ENCODE measurements around the gene SHROOM3. TPM values are rescaled to one million over a fixed set of nuclear protein-coding genes. Genes with fewer than 3 reads are reported as not detected.
A peak's percentile ranks its signal among the peaks of the same experiment; 100 is the strongest.
"Not testable (repeated sequence)": the region's sequence is repeated elsewhere in the genome, so short reads cannot be mapped to it uniquely, and the experiment has no call there.

The SHROOM3 gene
- total and polyA plus RNA-seq, 2 donors from 2014 or later, result 5.5 to 67.3 TPM

GRCh38 chr4:76453232-76453631 lies 18.2 kb downstream of the SHROOM3 start:
- no peaks in the 10 kb centered on the region for H3K27me3 ChIP-seq (ENCODE audit: control insufficient read depth, insufficient read depth, low read length)
- FAIRE-seq (no peak), DNase-seq (no peak)
- H3K9ac ChIP-seq (ENCODE audit: low read length in 3 of 3), result no peak overlapping the region
- H3K4me3 ChIP-seq (ENCODE audit: low read length in 3 of 3), result no peak overlapping the region
- no peaks in the 10 kb centered on the region for H3K9me3 ChIP-seq (ENCODE audit: control insufficient read depth in 2 of 3, insufficient read depth in 1 of 3, low read length in 3 of 3)
- H3K4me1 ChIP-seq (ENCODE audit: control insufficient read depth in 2 of 3, insufficient read depth in 2 of 3, low read depth in 1 of 3, low read length in 3 of 3), result peaks cover 0 to 6% (median 0%) of the 10 kb centered on the region in 3 donors
- H3K36me3 ChIP-seq (ENCODE audit: control insufficient read depth in 2 of 3, insufficient read depth in 3 of 3, low read length in 3 of 3), result no peaks in the 10 kb centered on the region
- no peak overlapping the region for H3K27ac ChIP-seq (ENCODE audit: low read depth in 2 of 2, low read length in 2 of 2)
- no peak for TF ChIP-seq CTCF (IDR thresholded peaks at IDR 0.05; ENCODE audit: borderline replicate concordance, extremely low read depth, insufficient read depth)
- intact Hi-C loops (cut with DNase I), result no loop called here

GRCh38 chr4:76454073-76454472 lies 19.0 kb downstream of the SHROOM3 start:
- H3K9me3 ChIP-seq (ENCODE audit: control insufficient read depth in 2 of 3, insufficient read depth in 1 of 3, low read length in 3 of 3); H3K36me3 ChIP-seq (ENCODE audit: control insufficient read depth in 2 of 3, insufficient read depth in 3 of 3, low read length in 3 of 3); DNase-seq; intact Hi-C loops (cut with DNase I); H3K4me1 ChIP-seq (ENCODE audit: control insufficient read depth in 2 of 3, insufficient read depth in 2 of 3, low read depth in 1 of 3, low read length in 3 of 3); H3K27ac ChIP-seq (ENCODE audit: low read depth in 2 of 2, low read length in 2 of 2); H3K27me3 ChIP-seq (ENCODE audit: control insufficient read depth, insufficient read depth, low read length); FAIRE-seq; H3K4me3 ChIP-seq (ENCODE audit: low read length in 3 of 3); H3K9ac ChIP-seq (ENCODE audit: low read length in 3 of 3): not testable (repeated sequence)

GRCh38 chr4:76457885-76458284 lies 22.9 kb downstream of the SHROOM3 start:
- Histone ChIP-seq H3K9me3 (ENCODE audit: control insufficient read depth in 2 of 3, insufficient read depth in 1 of 3, low read length in 3 of 3) (no peaks in the 10 kb centered on the region), H3K4me1 (ENCODE audit: control insufficient read depth in 2 of 3, insufficient read depth in 2 of 3, low read depth in 1 of 3, low read length in 3 of 3) (peaks cover 0 to 5% (median 3%) of the 10 kb centered on the region in 3 donors), H3K27ac (ENCODE audit: low read depth in 2 of 2, low read length in 2 of 2) (no peak overlapping the region), H3K27me3 (ENCODE audit: control insufficient read depth, insufficient read depth, low read length) (no peaks in the 10 kb centered on the region), H3K36me3 (ENCODE audit: control insufficient read depth in 2 of 3, insufficient read depth in 3 of 3, low read length in 3 of 3) (no peaks in the 10 kb centered on the region), H3K9ac (ENCODE audit: low read length in 3 of 3) (no peak overlapping the region), H3K4me3 (ENCODE audit: low read length in 3 of 3) (no peak overlapping the region)
- FAIRE-seq (no peak), DNase-seq (no peak)
- intact Hi-C loops (cut with DNase I), result no loop called here
- no peak for TF ChIP-seq CTCF (IDR thresholded peaks at IDR 0.05; ENCODE audit: borderline replicate concordance, extremely low read depth, insufficient read depth)

GRCh38 chr4:76458297-76458696 lies 23.3 kb downstream of the SHROOM3 start:
- no peaks in the 10 kb centered on the region for H3K27me3 ChIP-seq (ENCODE audit: control insufficient read depth, insufficient read depth, low read length)
- H3K9me3 ChIP-seq (ENCODE audit: control insufficient read depth in 2 of 3, insufficient read depth in 1 of 3, low read length in 3 of 3), result no peaks in the 10 kb centered on the region
- intact Hi-C loops (cut with DNase I), result no loop called here
- H3K4me3 ChIP-seq (ENCODE audit: low read length in 3 of 3), result no peak overlapping the region
- no peak for DNase-seq
- peaks cover 0 to 5% (median 3%) of the 10 kb centered on the region in 3 donors for H3K4me1 ChIP-seq (ENCODE audit: control insufficient read depth in 2 of 3, insufficient read depth in 2 of 3, low read depth in 1 of 3, low read length in 3 of 3)
- FAIRE-seq, result no peak
- no peak overlapping the region for H3K9ac ChIP-seq (ENCODE audit: low read length in 3 of 3)
- no peaks in the 10 kb centered on the region for H3K36me3 ChIP-seq (ENCODE audit: control insufficient read depth in 2 of 3, insufficient read depth in 3 of 3, low read length in 3 of 3)
- no peak for TF ChIP-seq CTCF (IDR thresholded peaks at IDR 0.05; ENCODE audit: borderline replicate concordance, extremely low read depth, insufficient read depth)
- H3K27ac ChIP-seq (ENCODE audit: low read depth in 2 of 2, low read length in 2 of 2), result peak overlapping the region in 1 of 2 donors; percentile 41

Measured in kidney (tissue), 14 donors.